Body of pancreas (tissue), 4 donors: ENCODE measurements around the gene RPS8. TPM values are rescaled to one million over a fixed set of nuclear protein-coding genes. Genes with fewer than 3 reads are reported as not detected.
"Not testable (repeated sequence)": the region's sequence is repeated elsewhere in the genome, so short reads cannot be mapped to it uniquely, and the experiment has no call there.

Experiments
- ATAC-seq: fragments of 150-250 bp; one replicate; pipeline ENCODE4 v1.9.1; 2016
- DNase-seq, 4 donors: peaks; one replicate each; pipeline ENCODE4 v3.0.0-alpha.2; 2019
- H3K27ac ChIP-seq, 4 donors: fragments of 200-600 bp; sonication (generic); 1 replicate in 3 of 4; 2 replicates in 1 of 4; pipeline versions ENCODE4 v1.5.1 to v1.6.1; 2016 to 2019; ENCODE audit warnings: mild to moderate bottlenecking in 1 of 4, mixed read lengths in 1 of 4, moderate library complexity in 1 of 4
- H3K27me3 ChIP-seq, 2 donors: fragments of 200-600 bp; sonication (generic); one replicate each; pipeline ENCODE4 v1.6.0; 2016; ENCODE audit warnings: mild to moderate bottlenecking in 1 of 2
- H3K36me3 ChIP-seq, 2 donors: fragments of 200-600 bp; sonication (generic); replicated peaks in 1 of 2; 2 replicates each; pipeline ENCODE4 v1.5.1; 2016; ENCODE audit warnings: low read depth in 2 of 2; ENCODE audit not compliant: insufficient read depth in 1 of 2
- H3K4me1 ChIP-seq: fragments of 200-600 bp; sonication (generic); one replicate; pipeline ENCODE4 v1.6.0; 2016
- H3K4me3 ChIP-seq, 2 donors: fragments of 200-600 bp; sonication (generic); 1 replicate in 1 of 2; 2 replicates in 1 of 2; pipeline ENCODE4 v1.5.1; 2016 to 2019
- H3K9me3 ChIP-seq, 3 donors: fragments of 200-600 bp; sonication (generic); 1 replicate in 2 of 3; 2 replicates in 1 of 3; pipeline ENCODE4 v1.5.1; 2016
- POLR2A ChIP-seq, 3 donors: fragments of 450-650 bp; IDR thresholded peaks; one replicate each; pipeline ENCODE4 v1.6.1; 2016; ENCODE audit warnings: antibody characterized with exemption in 3 of 3, mild to moderate bottlenecking in 2 of 3
- WGBS, 2 donors: methylation state at CpG; one replicate each; pipeline ENCODE4 v1.1.5; 2017; 5-methylcytosine and 5-hydroxymethylcytosine counted together
- intact Hi-C: fragments of 100-400 bp; cut with DNase I; formaldehyde crosslinking; loops from one replicate; pipeline ENCODE4 v1.15.1; 2023
- total RNA-seq, 2 donors: library from RNA; depleted of rRNA; stranded (reverse); fragments of >200 nt; gene quantifications; one replicate each; pipeline ENCODE4 v1.1.0, GENCODE V29; 2016
- TF ChIP-seq, protein P1 (sequence below), 7 experiments: fragments of 450-650 bp in 4 of 7; fragments of 200-600 bp in 3 of 7; sonication (generic) in 3 of 7; IDR thresholded peaks; one replicate each; pipeline ENCODE4 v1.5.1; 2016 to 2019; ENCODE audit warnings: antibody characterized with exemption in 7 of 7

The RPS8 gene
- total RNA-seq, 2 donors from 2014 or later = 1,064 to 1,413 TPM

DNA sequence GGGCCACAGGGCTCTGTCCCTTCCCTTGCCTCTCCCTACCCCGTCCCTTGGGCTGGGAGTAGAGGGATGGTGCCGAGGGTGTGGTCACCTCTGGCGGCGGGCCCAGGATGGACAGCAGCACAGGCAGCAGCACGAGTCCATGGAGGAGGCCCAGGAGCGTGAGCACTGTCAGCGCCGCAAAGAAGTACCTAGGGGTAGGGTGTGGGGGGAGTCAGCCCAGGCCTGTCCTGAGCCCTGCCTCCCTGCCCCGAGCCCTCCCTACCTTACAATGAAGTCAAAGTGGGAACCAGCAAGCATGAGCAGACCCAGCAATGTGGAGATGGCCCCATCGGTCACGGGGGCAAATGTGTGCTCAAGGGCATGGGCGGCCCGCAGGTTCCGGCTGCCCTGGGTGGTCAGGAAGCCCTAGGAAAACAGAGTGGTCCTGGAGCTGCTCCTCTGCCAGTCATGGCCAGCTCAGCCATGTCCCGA, 47.7 kb downstream of the RPS8 start:
- H3K27ac ChIP-seq = no peak overlapping the region
- H3K9me3 ChIP-seq = no peaks in the 10 kb centered on the region
- TF ChIP-seq, protein P1, sequence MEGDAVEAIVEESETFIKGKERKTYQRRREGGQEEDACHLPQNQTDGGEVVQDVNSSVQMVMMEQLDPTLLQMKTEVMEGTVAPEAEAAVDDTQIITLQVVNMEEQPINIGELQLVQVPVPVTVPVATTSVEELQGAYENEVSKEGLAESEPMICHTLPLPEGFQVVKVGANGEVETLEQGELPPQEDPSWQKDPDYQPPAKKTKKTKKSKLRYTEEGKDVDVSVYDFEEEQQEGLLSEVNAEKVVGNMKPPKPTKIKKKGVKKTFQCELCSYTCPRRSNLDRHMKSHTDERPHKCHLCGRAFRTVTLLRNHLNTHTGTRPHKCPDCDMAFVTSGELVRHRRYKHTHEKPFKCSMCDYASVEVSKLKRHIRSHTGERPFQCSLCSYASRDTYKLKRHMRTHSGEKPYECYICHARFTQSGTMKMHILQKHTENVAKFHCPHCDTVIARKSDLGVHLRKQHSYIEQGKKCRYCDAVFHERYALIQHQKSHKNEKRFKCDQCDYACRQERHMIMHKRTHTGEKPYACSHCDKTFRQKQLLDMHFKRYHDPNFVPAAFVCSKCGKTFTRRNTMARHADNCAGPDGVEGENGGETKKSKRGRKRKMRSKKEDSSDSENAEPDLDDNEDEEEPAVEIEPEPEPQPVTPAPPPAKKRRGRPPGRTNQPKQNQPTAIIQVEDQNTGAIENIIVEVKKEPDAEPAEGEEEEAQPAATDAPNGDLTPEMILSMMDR (IDR thresholded peaks at IDR 0.05) = no peak
- TF ChIP-seq POLR2A (IDR thresholded peaks at IDR 0.05) = no peak
- peak in 1 of 4 donors; percentile 13 for DNase-seq
- intact Hi-C loops = no loop called here
- no peak overlapping the region for H3K4me3 ChIP-seq
- H3K4me1 ChIP-seq = peaks cover 20% of the 10 kb centered on the region
- H3K36me3 ChIP-seq = no peaks in the 10 kb centered on the region
- 88 to 96% methylated on average over 5 to 15 of the region's 15 CpGs for WGBS, 2 donors
- no peaks in the 10 kb centered on the region for H3K27me3 ChIP-seq
- no peak for ATAC-seq

DNA sequence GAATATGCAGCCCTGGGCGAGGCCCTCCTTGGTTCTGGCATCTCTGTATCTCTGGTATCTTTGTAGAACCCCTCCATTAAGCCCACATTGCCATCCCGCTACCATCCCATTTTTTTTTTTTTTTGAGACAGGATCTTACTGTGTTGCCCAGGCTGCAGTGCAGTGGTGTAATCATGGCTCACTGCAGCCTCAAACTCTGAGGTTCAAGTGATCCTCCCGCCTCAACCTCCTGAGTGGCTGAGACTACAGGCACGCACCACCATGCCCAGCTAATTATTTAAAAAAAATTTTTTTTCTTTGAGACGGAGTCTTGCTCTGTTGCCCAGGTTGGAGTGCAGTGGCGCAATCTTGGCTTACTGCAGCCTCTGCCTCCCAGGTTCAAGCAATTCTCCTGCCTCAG, 49.1 kb downstream of the RPS8 start:
- H3K27ac ChIP-seq, H3K36me3 ChIP-seq, intact Hi-C loops, ATAC-seq, H3K27me3 ChIP-seq, H3K9me3 ChIP-seq, DNase-seq, H3K4me3 ChIP-seq: not testable (repeated sequence)
- peaks cover 12% of the 10 kb centered on the region for H3K4me1 ChIP-seq
- 83 to 88% methylated on average over 6 of the region's 6 CpGs for WGBS, 2 donors

DNA sequence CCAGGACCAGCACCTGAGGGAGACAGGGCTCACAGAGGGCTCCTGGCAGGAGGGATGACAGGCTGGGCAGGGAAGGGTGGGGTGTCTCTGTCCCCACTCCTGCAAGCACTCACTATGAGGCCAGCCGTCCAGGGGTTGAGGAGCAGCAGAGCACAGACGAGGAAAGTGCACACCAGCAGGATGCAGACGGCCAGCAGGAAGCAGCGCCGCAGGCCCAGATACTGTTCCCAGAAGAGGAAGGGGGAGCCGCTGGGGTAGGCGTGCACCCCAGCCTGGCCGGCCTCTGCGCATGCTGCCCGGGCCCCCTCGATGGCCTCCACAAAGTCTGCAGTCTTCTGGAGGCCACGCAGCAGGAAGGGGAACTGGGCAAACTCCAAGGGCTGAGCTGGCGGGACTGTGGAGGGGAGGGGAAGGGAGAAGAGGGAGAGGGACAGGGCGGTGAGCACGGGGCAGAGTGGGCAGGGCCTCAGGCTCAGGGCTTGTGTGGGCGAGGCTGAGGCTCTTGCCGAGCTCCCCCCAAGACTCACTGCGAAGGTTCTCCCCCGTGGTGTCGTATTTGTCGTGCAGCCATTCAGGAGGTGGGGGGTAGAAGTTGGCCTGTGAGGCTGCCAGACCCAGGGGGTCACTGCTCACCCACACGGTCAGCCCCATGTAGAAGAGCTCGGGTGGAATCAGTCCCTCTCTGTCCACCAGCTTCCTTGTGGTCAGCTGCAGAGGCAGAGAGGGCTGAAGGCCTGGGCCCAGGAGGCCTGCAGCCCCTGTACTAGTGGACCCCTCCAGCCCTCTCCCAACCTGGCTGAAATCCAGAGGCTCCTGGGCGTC, 51.2 kb downstream of the RPS8 start:
- Histone ChIP-seq H3K9me3 (no peaks in the 10 kb centered on the region), H3K4me3 (no peak overlapping the region), H3K36me3 (no peaks in the 10 kb centered on the region), H3K27me3 (no peaks in the 10 kb centered on the region), H3K27ac (peak overlapping the region in 2 of 4 donors; percentile 3 to 63), H3K4me1 (no peaks in the 10 kb centered on the region)
- intact Hi-C loops = loop anchor here (5.0 kb wide), 1 partner anchor 34 kb away; no protein-coding TSS in a partner anchor
- TF ChIP-seq POLR2A (IDR thresholded peaks at IDR 0.05) = peak in 1 of 3 donors; percentile 20
- TF ChIP-seq, protein P1 (IDR thresholded peaks at IDR 0.05) = no peak
- DNase-seq = peak in 2 of 4 donors; percentile 14 to 72
- WGBS, 2 donors = 64 to 79% methylated on average over 19 to 24 of the region's 24 CpGs
- peak; percentile 38 for ATAC-seq

DNA sequence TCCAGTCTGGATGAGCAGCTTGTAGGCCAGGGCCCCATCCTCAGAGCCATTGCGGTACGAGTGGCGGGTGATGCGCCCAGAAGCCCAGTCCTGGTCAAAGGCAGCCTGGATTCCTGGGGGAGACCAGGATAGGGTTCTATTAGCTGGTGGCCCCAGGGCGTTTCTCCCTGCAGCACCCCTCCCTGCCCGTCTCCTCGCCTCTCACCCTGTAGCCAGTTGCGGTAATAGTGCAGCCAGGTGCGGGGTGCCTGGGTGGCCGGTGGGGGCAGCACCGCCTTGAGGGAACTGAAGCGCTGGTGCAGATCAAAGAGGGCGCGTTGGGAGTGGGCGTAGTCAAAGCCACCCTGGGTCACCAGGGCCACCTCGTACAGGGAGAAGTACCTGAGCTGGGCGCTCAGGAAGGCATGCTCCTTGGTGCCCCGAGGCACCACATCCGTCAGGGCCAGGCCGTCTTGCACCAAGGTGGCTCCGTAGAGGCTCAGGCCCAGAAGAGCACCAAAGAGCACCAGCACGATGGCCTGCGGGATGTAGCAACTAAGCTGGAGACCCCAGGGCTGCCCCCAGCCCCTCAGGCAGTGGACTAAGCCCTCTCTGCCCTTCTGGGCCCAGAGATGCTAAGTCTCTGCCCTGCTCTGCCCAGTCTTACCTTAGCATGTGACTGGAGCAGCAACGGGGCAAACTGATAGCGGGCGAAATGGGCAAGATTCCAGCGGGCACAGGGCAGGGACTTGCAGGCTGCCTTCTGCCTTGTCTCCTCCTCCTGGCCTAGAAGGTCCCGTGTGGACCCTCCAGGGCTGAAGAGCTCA, 52.1 kb downstream of the RPS8 start:
- ATAC-seq (peak; percentile 8), DNase-seq (peak in 2 of 4 donors; percentile 24 to 42)
- intact Hi-C loops = loop anchor here (5.0 kb wide), 1 partner anchor 35 kb away; no protein-coding TSS in a partner anchor
- Histone ChIP-seq H3K27ac (peak overlapping the region in 1 of 4 donors; percentile 3), H3K9me3 (no peaks in the 10 kb centered on the region), H3K36me3 (no peaks in the 10 kb centered on the region), H3K27me3 (no peaks in the 10 kb centered on the region), H3K4me3 (no peak overlapping the region), H3K4me1 (no peaks in the 10 kb centered on the region)
- TF ChIP-seq, protein P1 (IDR thresholded peaks at IDR 0.05) = no peak
- TF ChIP-seq POLR2A (IDR thresholded peaks at IDR 0.05) = no peak
- 73 to 80% methylated on average over 9 to 28 of the region's 28 CpGs for WGBS, 2 donors
